H1 (cell line): Measurements from ENCODE around the gene WBP1L. TPM values are rescaled to one million over a fixed set of nuclear protein-coding genes. Genes with fewer than 3 reads are reported as not detected.

ENCODE experiments used
- CTCF ChIA-PET: fragments of 300-600 bp; sonication (Branson Sonifier 250); formaldehyde crosslinking; loops from one replicate; lab custom pipeline; 2021; ENCODE audit not compliant: partially characterized antibody; lab: Charles Lee
- POLR2A ChIA-PET: fragments of 300-600 bp; sonication (Branson Sonifier 250); formaldehyde crosslinking; loops from one replicate; lab custom pipeline; 2021; ENCODE audit warnings: inconsistent platforms; ENCODE audit not compliant: partially characterized antibody; lab: Charles Lee
- DNase-seq, 2 experiments: peaks; one replicate each; pipeline versions ENCODE4 v3.0.0 to v3.0.0-alpha.2; 2010 to 2022; ENCODE audit warnings: low spot score in 2 of 2, low read depth in 1 of 2, mixed read lengths in 1 of 2
- FAIRE-seq: peaks from 2 replicates; lab custom pipeline; 2011; peaks lifted over from hg19 to GRCh38; lab: Jason Lieb, UNC
- H2AFZ ChIP-seq: 2 replicates; pipeline ENCODE4 v1.8.1; 2012; ENCODE audit warnings: low read length, inconsistent platforms
- H2AK5ac ChIP-seq: 2 replicates; pipeline ENCODE4 v1.6.1; 2013; ENCODE audit warnings: low read depth, low read length
- H2BK120ac ChIP-seq: replicated peaks from 2 replicates; pipeline ENCODE3; 2013; ENCODE audit warnings: low read depth, low read length, inconsistent platforms
- H2BK12ac ChIP-seq: 2 replicates; pipeline ENCODE4 v1.6.1; 2013; ENCODE audit warnings: low read depth, low read length
- H2BK15ac ChIP-seq: 2 replicates; pipeline ENCODE4 v1.6.1; 2013; ENCODE audit warnings: low read length
- H2BK20ac ChIP-seq: 2 replicates; pipeline ENCODE4 v1.6.1; 2013; ENCODE audit warnings: low read length
- H2BK5ac ChIP-seq: 2 replicates; pipeline ENCODE4 v1.6.1; 2013; ENCODE audit warnings: low read depth, low read length
- H3K14ac ChIP-seq: 2 replicates; pipeline ENCODE4 v1.6.1; 2013; ENCODE audit warnings: inconsistent platforms; ENCODE audit not compliant: insufficient read length
- H3K18ac ChIP-seq: 2 replicates; pipeline ENCODE4 v1.6.1; 2013; ENCODE audit warnings: low read length; ENCODE audit errors: extremely low read depth
- H3K23ac ChIP-seq: 2 replicates; pipeline ENCODE4 v1.6.1; 2013; ENCODE audit warnings: inconsistent platforms; ENCODE audit not compliant: insufficient read length
- H3K23me2 ChIP-seq: 2 replicates; pipeline ENCODE4 v1.6.1; 2013; ENCODE audit warnings: low read depth, low read length
- H3K27ac ChIP-seq: 2 replicates; pipeline ENCODE4 v1.6.1; 2011; ENCODE audit warnings: low read depth, low read length, inconsistent platforms
- H3K27me3 ChIP-seq, 4 experiments: replicated peaks in 1 of 4; 1 replicate in 1 of 4; 2 replicates in 3 of 4; pipeline versions ENCODE4 v1.6.1 to v1.8.1; 2011 to 2013; ENCODE audit warnings: low read length in 3 of 4, mild to moderate bottlenecking in 3 of 4, inconsistent platforms in 2 of 4, mixed read lengths in 2 of 4, moderate library complexity in 1 of 4; ENCODE audit not compliant: control insufficient read depth in 3 of 4, insufficient read depth in 3 of 4; ENCODE audit errors: extremely low read depth in 1 of 4
- H3K36me3 ChIP-seq, 4 experiments: 2 replicates each; pipeline versions ENCODE4 v1.6.1 to v1.8.1; 2011 to 2013; ENCODE audit warnings: mild to moderate bottlenecking in 4 of 4, low read length in 3 of 4, moderate library complexity in 2 of 4, control low read depth in 1 of 4, inconsistent platforms in 1 of 4; ENCODE audit not compliant: insufficient read depth in 4 of 4, control insufficient read depth in 2 of 4
- H3K4ac ChIP-seq: replicated peaks from 2 replicates; pipeline ENCODE3; 2013; ENCODE audit warnings: low read length, low read depth, mixed read lengths, inconsistent platforms; ENCODE audit not compliant: insufficient read length
- H3K4me1 ChIP-seq, 4 experiments: replicated peaks in 1 of 4; 1 replicate in 1 of 4; 2 replicates in 3 of 4; pipeline versions ENCODE4 v1.6.1 to v1.8.1; 2011 to 2013; ENCODE audit warnings: low read length in 3 of 4, inconsistent platforms in 2 of 4, mixed read lengths in 1 of 4; ENCODE audit not compliant: insufficient read depth in 4 of 4, control insufficient read depth in 3 of 4
- H3K4me2 ChIP-seq, 2 experiments: 2 replicates each; pipeline versions ENCODE4 v1.6.1 to v1.8.1; 2011 to 2013; ENCODE audit warnings: low read depth in 2 of 2, low read length in 2 of 2, control low read depth in 1 of 2, inconsistent platforms in 1 of 2, mild to moderate bottlenecking in 1 of 2; ENCODE audit not compliant: insufficient read depth in 1 of 2
- H3K4me3 ChIP-seq, 4 experiments: fragments of 200-600, 300-600 bp in 1 of 4; sonication (generic), shearing (Covaris generic), sonication (Bioruptor Twin) in 1 of 4; 2 replicates each; pipeline versions ENCODE4 v1.5.1 to v1.8.1; 2011 to 2016; ENCODE audit warnings: low read length in 4 of 4, low read depth in 3 of 4, control low read depth in 2 of 4, inconsistent platforms in 2 of 4, mild to moderate bottlenecking in 2 of 4, mixed read lengths in 1 of 4, moderate library complexity in 1 of 4; ENCODE audit not compliant: insufficient read depth in 2 of 4; ENCODE audit errors: extremely low read depth in 1 of 4
- H3K56ac ChIP-seq: replicated peaks from 2 replicates; pipeline ENCODE3; 2013; ENCODE audit warnings: low read depth, mild to moderate bottlenecking, mixed read lengths, low read length, inconsistent platforms; ENCODE audit not compliant: insufficient read length
- H3K79me1 ChIP-seq: 2 replicates; pipeline ENCODE4 v1.6.1; 2013; ENCODE audit warnings: low read depth, low read length, control low read depth
- H3K79me2 ChIP-seq, 2 experiments: 2 replicates each; pipeline versions ENCODE4 v1.6.1 to v1.8.1; 2012 to 2013; ENCODE audit warnings: low read length in 2 of 2, mild to moderate bottlenecking in 2 of 2, inconsistent platforms in 1 of 2; ENCODE audit not compliant: insufficient read depth in 2 of 2, control insufficient read depth in 1 of 2
- H3K9ac ChIP-seq, 4 experiments: replicated peaks in 1 of 4; 1 replicate in 1 of 4; 2 replicates in 3 of 4; pipeline versions ENCODE4 v1.6.1 to v1.8.1; 2011 to 2013; ENCODE audit warnings: low read depth in 3 of 4, low read length in 3 of 4, control low read depth in 2 of 4, mild to moderate bottlenecking in 2 of 4, moderate library complexity in 2 of 4, inconsistent platforms in 1 of 4; ENCODE audit errors: extremely low read depth in 1 of 4
- H3K9me3 ChIP-seq, 2 experiments: 2 replicates each; pipeline versions ENCODE4 v1.6.1 to v1.8.1; 2012 to 2013; ENCODE audit warnings: mild to moderate bottlenecking in 2 of 2, moderate library complexity in 2 of 2, control low read depth in 1 of 2, inconsistent platforms in 1 of 2, low read depth in 1 of 2, low read length in 1 of 2, mixed read lengths in 1 of 2; ENCODE audit not compliant: insufficient read depth in 2 of 2
- H4K20me1 ChIP-seq, 2 experiments: replicated peaks in 1 of 2; 2 replicates each; pipeline versions ENCODE3 to v1.8.1; 2011 to 2013; ENCODE audit warnings: inconsistent platforms in 2 of 2, low read length in 2 of 2, mild to moderate bottlenecking in 1 of 2; ENCODE audit not compliant: insufficient read depth in 2 of 2, control insufficient read depth in 1 of 2
- H4K5ac ChIP-seq: 2 replicates; pipeline ENCODE4 v1.6.1; 2013; ENCODE audit warnings: low read length, low read depth, mixed read lengths, inconsistent platforms; ENCODE audit not compliant: insufficient read length
- H4K8ac ChIP-seq: 2 replicates; pipeline ENCODE4 v1.8.0; 2013; ENCODE audit warnings: mild to moderate bottlenecking, moderate library complexity, low read length, inconsistent platforms; ENCODE audit not compliant: insufficient read depth; ENCODE audit errors: extremely low read depth
- H4K91ac ChIP-seq: replicated peaks from 2 replicates; pipeline ENCODE3; 2013; ENCODE audit warnings: low read length, mixed read lengths, inconsistent platforms; ENCODE audit not compliant: insufficient read length
- BCL11A ChIP-seq, 2 experiments: IDR thresholded peaks; one replicate each; pipeline ENCODE4 v1.6.1; 2011; ENCODE audit warnings: low read depth in 2 of 2, low read length in 2 of 2, mild to moderate bottlenecking in 2 of 2
- KDM1A ChIP-seq: fragments of 200-600, 300-600 bp; sonication (generic); IDR thresholded peaks from 2 replicates; pipeline ENCODE4 v1.7.1; 2016; ENCODE audit warnings: mild to moderate bottlenecking, low read length, borderline replicate concordance
- WGBS, 2 experiments: shearing (Covaris generic) in 1 of 2; methylation state at CpG; one replicate each; pipeline versions ENCODE4 v1.1.6 to v1.1.7; 2013 to 2015; ENCODE audit warnings: low lambda C conversion rate in 2 of 2, mixed read lengths in 2 of 2, inconsistent platforms in 1 of 2, low coverage in 1 of 2, missing lambda C conversion rate in 1 of 2; ENCODE audit not compliant: insufficient replicate concordance in 2 of 2, insufficient coverage in 1 of 2, insufficient read length in 1 of 2; ENCODE audit errors: extremely low coverage in 1 of 2, missing lambda C conversion rate in 1 of 2; 5-methylcytosine and 5-hydroxymethylcytosine counted together
- polyA plus RNA-seq, 7 experiments: library from polyadenylated mRNA; depleted of rRNA in 3 of 7; stranded (reverse) in 5 of 7; unstranded in 2 of 7; fragments of >200 nt in 5 of 7; fragments of 200-250 nt in 2 of 7; gene quantifications; 1 replicate in 5 of 7; 2 replicates in 1 of 7; 4 replicates in 1 of 7; pipeline versions ENCODE4 v1.2.1 to v1.2.3, GENCODE V29; 2011 to 2013; ENCODE audit warnings: missing spikeins in 2 of 7, mixed read lengths in 2 of 7
- total RNA-seq: library from RNA; stranded (reverse); fragmentation: NEBNext Ultra II Directional; extraction: Animal tissue kit (Norgen Biotek cat#: 25700); gene quantifications from 2 replicates; pipeline ENCODE4 v1.2.1, GENCODE V29; 2021

Gene WBP1L
- total and polyA plus RNA-seq, 2 of the 8 experiments (the other 6 are each of a cell fraction or from before 2014, with no cell fraction given), result 26.6 to 29.9 TPM

DNA sequence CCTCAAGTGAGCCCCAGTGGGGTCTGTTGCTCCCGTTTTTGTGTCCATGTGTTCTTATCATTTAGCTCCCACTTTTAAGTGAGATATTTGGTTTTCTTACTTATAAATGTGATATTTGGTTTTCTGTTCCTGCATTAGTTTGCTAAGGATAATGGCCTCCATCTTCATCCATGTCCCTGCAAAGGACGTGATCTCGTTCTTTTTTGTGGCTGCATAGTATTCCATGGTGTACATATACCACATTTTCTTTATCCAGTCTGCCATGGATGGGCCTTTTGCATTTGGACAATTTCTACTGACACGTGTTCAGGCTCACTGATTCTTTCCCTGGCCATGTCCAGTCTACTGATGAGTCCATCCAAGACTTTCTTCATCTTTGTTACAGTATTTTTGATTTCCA lies 19.8 kb upstream of the WBP1L start:
- FAIRE-seq (no peak), DNase-seq (no peak)
- Histone ChIP-seq H3K23me2 (no peaks in the 10 kb centered on the region; the same call in 1 of the 2 replicates), H2BK120ac (no peak overlapping the region), H2BK20ac (no peak overlapping the region), H3K79me1 (no peaks in the 10 kb centered on the region; the same call in 1 of the 2 replicates), H2BK5ac (no peak overlapping the region), H3K27me3 (no peaks in the 10 kb centered on the region), H4K8ac (no peak overlapping the region), H3K4me3 (no peak overlapping the region), H3K36me3 (peaks cover 3 to 35% (median 16%) of the 10 kb centered on the region in 4 experiments; a peak in 7 of 8 replicates), H3K9me3 (no peaks in the 10 kb centered on the region), H3K14ac (no peak overlapping the region), H4K5ac (no peak overlapping the region), H3K9ac (no peak overlapping the region), H4K91ac (no peak overlapping the region), H3K4me1 (no peaks in the 10 kb centered on the region), H3K4me2 (no peak overlapping the region), H2AFZ (no peak overlapping the region), H3K27ac (no peak overlapping the region), H3K18ac (no peak overlapping the region), H2AK5ac (no peak overlapping the region), H3K23ac (no peak overlapping the region), H2BK15ac (no peak overlapping the region), H4K20me1 (peaks cover 0 to 6% of the 10 kb centered on the region in 2 experiments), H2BK12ac (no peak overlapping the region), H3K56ac (no peak overlapping the region), H3K4ac (no peak overlapping the region), H3K79me2 (peaks cover 0 to 44% of the 10 kb centered on the region in 2 experiments; a peak in 2 of 4 replicates)
- POLR2A ChIA-PET, result interaction anchor here (0.6 to 6.0 kb wide), 3 partner anchors 10 to 55 kb away, joined by 3 to 53 read pairs (median 30); partner anchors contain the start of genes ARL3, SFXN2 and WBP1L
- CTCF ChIA-PET, result interaction anchor here (1.1 to 1.3 kb wide), 2 partner anchors 10 to 58 kb away, joined by 3 read pairs; partner anchors contain the start of gene ARL3
- 0 out of 2 replicates have a peak, but pooled peaks have one; percentile 16 for TF ChIP-seq KDM1A
- no peak for TF ChIP-seq BCL11A (IDR thresholded peaks at IDR 0.05; ENCODE audit: low read depth in 2 of 2, low read length in 2 of 2)
- 93% methylated on average over 4 of the region's 4 CpGs; no CpG with 5 or more reads in 1 of the 2 experiments for WGBS, 2 experiments
